Loucy (cell line): ENCODE results near the gene ANO6.

Experiments used
- H2AFZ ChIP-seq: fragments of 200-600 bp; sonication (generic); 2 replicates; pipeline ENCODE4 v1.6.0; 2016; ENCODE audit warnings: antibody characterized with exemption, mild to moderate bottlenecking, low read length, moderate library complexity
- H3F3A ChIP-seq: fragments of 200-600 bp; 2 replicates; pipeline ENCODE4 v1.6.0; 2016; ENCODE audit warnings: antibody characterized with exemption, low read depth, mild to moderate bottlenecking
- H3K27me3 ChIP-seq: fragments of 200-600 bp; sonication (generic); 2 replicates; pipeline ENCODE4 v1.6.1; 2014; ENCODE audit warnings: low read length, mild to moderate bottlenecking; ENCODE audit not compliant: insufficient read depth, poor library complexity, severe bottlenecking
- H3K36me3 ChIP-seq: fragments of 200-600 bp; sonication (generic); 2 replicates; pipeline ENCODE4 v1.6.1; 2016; ENCODE audit warnings: low read length; ENCODE audit not compliant: insufficient read depth
- H3K4me1 ChIP-seq: fragments of 200-600 bp; sonication (generic); 2 replicates; pipeline ENCODE4 v1.5.1; 2014; ENCODE audit warnings: low read length, mild to moderate bottlenecking; ENCODE audit not compliant: insufficient read depth, poor library complexity, severe bottlenecking
- H3K4me2 ChIP-seq: fragments of 200-600 bp; sonication (generic); 2 replicates; pipeline ENCODE4 v1.6.0; 2014; ENCODE audit warnings: antibody characterized with exemption, low read length, low read depth, mild to moderate bottlenecking; ENCODE audit not compliant: poor library complexity, severe bottlenecking
- H3K4me3 ChIP-seq: fragments of 200-600 bp; sonication (generic); 2 replicates; pipeline ENCODE4 v1.5.1; 2014; ENCODE audit warnings: low read length, mild to moderate bottlenecking, mixed read lengths; ENCODE audit not compliant: poor library complexity, severe bottlenecking
- H3K79me2 ChIP-seq: fragments of 200-600 bp; sonication (generic); 2 replicates; pipeline ENCODE4 v1.6.1; 2014; ENCODE audit warnings: low read length; ENCODE audit not compliant: insufficient read depth
- H3K9ac ChIP-seq: fragments of 200-600 bp; sonication (generic); 2 replicates; pipeline ENCODE4 v1.6.0; 2014; ENCODE audit warnings: mild to moderate bottlenecking, low read depth, low read length, moderate library complexity; ENCODE audit not compliant: poor library complexity, severe bottlenecking
- H3K9me2 ChIP-seq: fragments of 200-600 bp; sonication (generic); replicated peaks from 2 replicates; pipeline ENCODE4 v1.6.1; 2016; ENCODE audit warnings: low read depth, low read length, mixed read lengths
- H3K9me3 ChIP-seq: fragments of 200-600 bp; sonication (generic); 2 replicates; pipeline ENCODE4 v1.6.1; 2014; ENCODE audit warnings: mild to moderate bottlenecking, antibody characterized with exemption, low read length, low read depth; ENCODE audit not compliant: insufficient read depth
- H4K20me1 ChIP-seq: fragments of 200-600 bp; sonication (generic); 2 replicates; pipeline ENCODE4 v1.6.0; 2014; ENCODE audit warnings: antibody characterized with exemption, low read length, mild to moderate bottlenecking; ENCODE audit not compliant: insufficient read depth, poor library complexity, severe bottlenecking
- CTCF ChIP-seq: fragments of 200-600 bp; sonication (generic); conservative IDR thresholded peaks from 2 replicates; pipeline ENCODE4 v1.5.1; 2014; ENCODE audit warnings: mild to moderate bottlenecking, antibody characterized with exemption, low read length
- EZH2phosphoT487 ChIP-seq: fragments of 200-600 bp; IDR thresholded peaks from 2 replicates; pipeline ENCODE4 v1.6.1; 2018; ENCODE audit warnings: antibody characterized with exemption, mild to moderate bottlenecking, moderate library complexity, borderline replicate concordance

ANO6 gene

GRCh38 chr12:45415393-45415817, 199.5 kb downstream of the ANO6 start:
- H3K27me3 ChIP-seq: no peaks in the 10 kb centered on the region
- no peaks in the 10 kb centered on the region for H3K79me2 ChIP-seq
- H3K4me3 ChIP-seq: no peak overlapping the region

GRCh38 chr12:45416126-45416525, 200.2 kb downstream of the ANO6 start:
- H3K9ac ChIP-seq: no peak overlapping the region

More at GRCh38 chr12:45415393-45415817, 199.5 kb downstream of the ANO6 start:
- Histone ChIP-seq H3K4me2 (no peak overlapping the region), H3K9ac (no peak overlapping the region), H3F3A (no peaks in the 10 kb centered on the region), H3K36me3 (peaks cover 52% of the 10 kb centered on the region; the same call in 1 of the 2 replicates), H2AFZ (no peak overlapping the region), H3K9me3 (no peaks in the 10 kb centered on the region), H4K20me1 (no peaks in the 10 kb centered on the region), H3K4me1 (no peaks in the 10 kb centered on the region), H3K9me2 (no peaks in the 10 kb centered on the region)
- TF ChIP-seq CTCF: no peak
- TF ChIP-seq EZH2phosphoT487: no peak

GRCh38 chr12:45418520-45418919, 202.6 kb downstream of the ANO6 start:
- no peak for TF ChIP-seq EZH2phosphoT487
- H3K9me2 ChIP-seq: no peaks in the 10 kb centered on the region
- H3K27me3 ChIP-seq: no peaks in the 10 kb centered on the region
- H3K9ac ChIP-seq: no peak overlapping the region
- H3K9me3 ChIP-seq: no peaks in the 10 kb centered on the region
- H3K79me2 ChIP-seq: no peaks in the 10 kb centered on the region
- H4K20me1 ChIP-seq: no peaks in the 10 kb centered on the region
- no peak overlapping the region for H2AFZ ChIP-seq
- H3K4me1 ChIP-seq: no peaks in the 10 kb centered on the region
- H3F3A ChIP-seq: no peaks in the 10 kb centered on the region
- peaks cover 48% of the 10 kb centered on the region; the same call in 1 of the 2 replicates for H3K36me3 ChIP-seq
- H3K4me2 ChIP-seq: no peak overlapping the region
- H3K4me3 ChIP-seq: no peak overlapping the region

More at GRCh38 chr12:45416126-45416525, 200.2 kb downstream of the ANO6 start:
- no peaks in the 10 kb centered on the region for H4K20me1 ChIP-seq
- H3K9me3 ChIP-seq: no peaks in the 10 kb centered on the region
- no peaks in the 10 kb centered on the region for H3K4me1 ChIP-seq
- peaks cover 49% of the 10 kb centered on the region; the same call in 1 of the 2 replicates for H3K36me3 ChIP-seq
- no peaks in the 10 kb centered on the region for H3K79me2 ChIP-seq
- TF ChIP-seq EZH2phosphoT487 (no peak), CTCF (no peak)
- H3K27me3 ChIP-seq: no peaks in the 10 kb centered on the region
- H3F3A ChIP-seq: no peaks in the 10 kb centered on the region
- no peak overlapping the region for H3K4me2 ChIP-seq
- no peak overlapping the region for H2AFZ ChIP-seq
- H3K9me2 ChIP-seq: no peaks in the 10 kb centered on the region
- H3K4me3 ChIP-seq: no peak overlapping the region

- no peaks in the 10 kb centered on the region for H4K20me1 ChIP-seq
- H3K79me2 ChIP-seq: no peaks in the 10 kb centered on the region
- H3K4me1 ChIP-seq: no peaks in the 10 kb centered on the region
- no peak for TF ChIP-seq EZH2phosphoT487
- no peak for TF ChIP-seq CTCF
- no peak overlapping the region for H3K9ac ChIP-seq
- peaks cover 48% of the 10 kb centered on the region; the same call in 1 of the 2 replicates for H3K36me3 ChIP-seq
- H3K27me3 ChIP-seq: no peaks in the 10 kb centered on the region
- no peak overlapping the region for H2AFZ ChIP-seq
- H3F3A ChIP-seq: no peaks in the 10 kb centered on the region
- no peaks in the 10 kb centered on the region for H3K9me3 ChIP-seq
- H3K9me2 ChIP-seq: no peaks in the 10 kb centered on the region
- no peak overlapping the region for H3K4me3 ChIP-seq
- H3K4me2 ChIP-seq: no peak overlapping the region
These were observed 203.5 kb downstream of the ANO6 start for GRCh38 chr12:45419317-45419814.
